ENCODE results near the gene FLG2.
"Not testable (repeated sequence)": the region's sequence is repeated elsewhere in the genome, so short reads cannot be mapped to it uniquely, and the experiment has no call there.

Gene FLG2

GRCh38 chr1:152312169-152312568 lies 47.6 kb downstream of the FLG2 start:
- DNase-seq: not testable (repeated sequence)

- DNase-seq: no peak
Observed at GRCh38 chr1:152309955-152310354, 49.9 kb downstream of the FLG2 start.

- not testable (repeated sequence) for DNase-seq
Observed at GRCh38 chr1:152309320-152309901, 50.4 kb downstream of the FLG2 start.

GRCh38 chr1:152308758-152309157 lies 51.0 kb downstream of the FLG2 start:
- DNase-seq: not testable (repeated sequence)

GRCh38 chr1:152307970-152308369 lies 51.8 kb downstream of the FLG2 start:
- not testable (repeated sequence) for DNase-seq

- not testable (repeated sequence) for DNase-seq
Observed at GRCh38 chr1:152306123-152306522, 53.7 kb downstream of the FLG2 start.

GRCh38 chr1:152304773-152305172 lies 55.0 kb downstream of the FLG2 start:
- DNase-seq: not testable (repeated sequence)

- DNase-seq: not testable (repeated sequence)
Observed at GRCh38 chr1:152303139-152303872, 56.5 kb downstream of the FLG2 start.
